Suprapubic skin (tissue), 4 donors: ENCODE measurements around the gene BRINP3. TPM values are rescaled to one million over a fixed set of nuclear protein-coding genes. Genes with fewer than 3 reads are reported as not detected.

ENCODE experiments used
- DNase-seq, 2 donors: peaks; one replicate each; pipeline ENCODE4 v3.0.0-alpha.2; 2019; ENCODE audit warnings: low spot score in 2 of 2
- H3K27ac ChIP-seq: fragments of 200-600 bp; sonication (generic); one replicate; pipeline ENCODE4 v1.5.1; 2019
- H3K27me3 ChIP-seq: fragments of 200-600 bp; sonication (generic); one replicate; pipeline ENCODE4 v1.5.1; 2019
- H3K36me3 ChIP-seq: fragments of 200-600 bp; sonication (generic); one replicate; pipeline ENCODE4 v1.5.1; 2019
- H3K4me1 ChIP-seq: fragments of 200-600 bp; sonication (generic); one replicate; pipeline ENCODE4 v1.5.1; 2019
- H3K4me3 ChIP-seq: fragments of 200-600 bp; sonication (generic); one replicate; pipeline ENCODE4 v1.5.1; 2019; ENCODE audit warnings: mild to moderate bottlenecking
- H3K9me3 ChIP-seq: fragments of 200-600 bp; sonication (generic); one replicate; pipeline ENCODE4 v1.5.1; 2019
- EP300 ChIP-seq: sonication (generic); formaldehyde crosslinking; IDR thresholded peaks from one replicate; pipeline ENCODE4 v1.6.1; 2017; ENCODE audit warnings: antibody characterized with exemption
- POLR2A ChIP-seq, 2 donors: fragments of 450-650 bp; IDR thresholded peaks; one replicate each; pipeline ENCODE4 v1.6.1; 2017; ENCODE audit warnings: antibody characterized with exemption in 2 of 2, mild to moderate bottlenecking in 2 of 2, moderate library complexity in 2 of 2
- POLR2AphosphoS5 ChIP-seq, 3 donors: sonication (generic); formaldehyde crosslinking; IDR thresholded peaks; one replicate each; pipeline ENCODE4 v1.6.1; 2017; ENCODE audit warnings: antibody characterized with exemption in 3 of 3
- WGBS: methylation state at CpG from one replicate; pipeline ENCODE4 v1.1.5; 2018; 5-methylcytosine and 5-hydroxymethylcytosine counted together
- total RNA-seq, 4 donors: library from RNA; depleted of rRNA; stranded (reverse); fragments of >200 nt; gene quantifications; one replicate each; pipeline ENCODE4 v1.1.0, GENCODE V29; 2016
- TF ChIP-seq, protein P1 (sequence below), 2 donors: fragments of 200-600 bp in 1 of 2; fragments of 450-650 bp in 1 of 2; sonication (generic) in 1 of 2; IDR thresholded peaks; one replicate each; pipeline ENCODE4 v1.5.1; 2016 to 2019; ENCODE audit warnings: antibody characterized with exemption in 2 of 2, mild to moderate bottlenecking in 1 of 2, moderate library complexity in 1 of 2

The BRINP3 gene
- total RNA-seq, 4 donors from 2014 or later: 0.13 to 0.53 TPM; not detected in 2

- no peaks in the 10 kb centered on the region for H3K36me3 ChIP-seq
- H3K27ac ChIP-seq: no peak overlapping the region
- H3K27me3 ChIP-seq: no peaks in the 10 kb centered on the region
- DNase-seq: no peak
- no peaks in the 10 kb centered on the region for H3K4me1 ChIP-seq
- TF ChIP-seq, protein P1, sequence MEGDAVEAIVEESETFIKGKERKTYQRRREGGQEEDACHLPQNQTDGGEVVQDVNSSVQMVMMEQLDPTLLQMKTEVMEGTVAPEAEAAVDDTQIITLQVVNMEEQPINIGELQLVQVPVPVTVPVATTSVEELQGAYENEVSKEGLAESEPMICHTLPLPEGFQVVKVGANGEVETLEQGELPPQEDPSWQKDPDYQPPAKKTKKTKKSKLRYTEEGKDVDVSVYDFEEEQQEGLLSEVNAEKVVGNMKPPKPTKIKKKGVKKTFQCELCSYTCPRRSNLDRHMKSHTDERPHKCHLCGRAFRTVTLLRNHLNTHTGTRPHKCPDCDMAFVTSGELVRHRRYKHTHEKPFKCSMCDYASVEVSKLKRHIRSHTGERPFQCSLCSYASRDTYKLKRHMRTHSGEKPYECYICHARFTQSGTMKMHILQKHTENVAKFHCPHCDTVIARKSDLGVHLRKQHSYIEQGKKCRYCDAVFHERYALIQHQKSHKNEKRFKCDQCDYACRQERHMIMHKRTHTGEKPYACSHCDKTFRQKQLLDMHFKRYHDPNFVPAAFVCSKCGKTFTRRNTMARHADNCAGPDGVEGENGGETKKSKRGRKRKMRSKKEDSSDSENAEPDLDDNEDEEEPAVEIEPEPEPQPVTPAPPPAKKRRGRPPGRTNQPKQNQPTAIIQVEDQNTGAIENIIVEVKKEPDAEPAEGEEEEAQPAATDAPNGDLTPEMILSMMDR (IDR thresholded peaks at IDR 0.05): no peak
- TF ChIP-seq POLR2AphosphoS5 (IDR thresholded peaks at IDR 0.05) (no peak), EP300 (no peak), POLR2A (IDR thresholded peaks at IDR 0.05) (no peak)
- WGBS: 39% methylated on average over 2 of the region's 2 CpGs
- H3K4me3 ChIP-seq: no peak overlapping the region
- H3K9me3 ChIP-seq: no peaks in the 10 kb centered on the region
These were observed 103.8 kb downstream of the BRINP3 start for GRCh38 chr1:190373705-190374336.

DNA sequence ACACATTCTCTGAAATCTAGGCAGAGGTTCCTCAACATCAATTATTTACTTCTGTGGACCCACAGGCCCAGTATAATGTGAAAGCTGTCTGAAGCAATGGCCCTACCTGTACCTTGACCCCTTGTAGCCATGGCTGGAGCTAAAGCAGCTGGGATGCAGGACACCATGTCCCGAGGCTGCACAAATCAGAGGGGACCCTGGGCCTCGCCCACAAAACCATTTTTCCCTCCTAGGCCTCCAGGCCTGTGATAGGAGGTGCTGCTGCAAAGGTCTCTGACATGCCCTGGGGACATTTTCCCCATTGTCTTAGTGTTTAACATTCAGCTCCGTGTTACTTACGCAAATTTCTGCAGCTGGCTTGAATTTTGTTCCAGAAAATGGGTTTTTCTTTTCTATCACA is 110.5 kb downstream of the BRINP3 start:
- no peak for DNase-seq
- Histone ChIP-seq H3K9me3 (no peaks in the 10 kb centered on the region), H3K36me3 (no peaks in the 10 kb centered on the region), H3K4me3 (no peak overlapping the region), H3K27me3 (no peaks in the 10 kb centered on the region), H3K4me1 (no peaks in the 10 kb centered on the region), H3K27ac (no peak overlapping the region)
- TF ChIP-seq POLR2AphosphoS5 (IDR thresholded peaks at IDR 0.05): no peak
- TF ChIP-seq, protein P1 (IDR thresholded peaks at IDR 0.05): no peak
- TF ChIP-seq POLR2A (IDR thresholded peaks at IDR 0.05): no peak
- no peak for TF ChIP-seq EP300
- 83% methylated on average over 4 of the region's 4 CpGs for whole genome bisulfite sequencing

- Histone ChIP-seq H3K27me3 (no peaks in the 10 kb centered on the region), H3K4me3 (no peak overlapping the region), H3K4me1 (no peaks in the 10 kb centered on the region), H3K27ac (no peak overlapping the region), H3K36me3 (no peaks in the 10 kb centered on the region), H3K9me3 (no peaks in the 10 kb centered on the region)
- TF ChIP-seq POLR2AphosphoS5 (IDR thresholded peaks at IDR 0.05) (no peak), EP300 (no peak)
- 89% methylated on average over 1 of the region's 1 CpG for WGBS
- no peak for DNase-seq
These were observed 112.4 kb downstream of the BRINP3 start for GRCh38 chr1:190365283-190365682.

GRCh38 chr1:190353538-190354101 is 124.0 kb downstream of the BRINP3 start:
- Histone ChIP-seq H3K9me3 (no peaks in the 10 kb centered on the region), H3K27ac (no peak overlapping the region), H3K4me3 (no peak overlapping the region), H3K36me3 (no peaks in the 10 kb centered on the region), H3K27me3 (no peaks in the 10 kb centered on the region), H3K4me1 (no peaks in the 10 kb centered on the region)
- no peak for TF ChIP-seq POLR2AphosphoS5 (IDR thresholded peaks at IDR 0.05)
- no peak for TF ChIP-seq POLR2A (IDR thresholded peaks at IDR 0.05)
- TF ChIP-seq, protein P1 (IDR thresholded peaks at IDR 0.05): no peak
- TF ChIP-seq EP300: no peak
- DNase-seq: no peak
- 63% methylated on average over 3 of the region's 3 CpGs for WGBS

- no peak overlapping the region for H3K27ac ChIP-seq
- TF ChIP-seq, protein P1 (IDR thresholded peaks at IDR 0.05): no peak
- TF ChIP-seq EP300 (no peak), POLR2A (IDR thresholded peaks at IDR 0.05) (no peak), POLR2AphosphoS5 (IDR thresholded peaks at IDR 0.05) (no peak)
These were observed 133.2 kb downstream of the BRINP3 start for GRCh38 chr1:190344454-190344853.

GRCh38 chr1:190338829-190339228 is 138.8 kb downstream of the BRINP3 start:
- Histone ChIP-seq H3K36me3 (no peaks in the 10 kb centered on the region), H3K27ac (no peak overlapping the region)
- TF ChIP-seq EP300 (no peak), POLR2AphosphoS5 (IDR thresholded peaks at IDR 0.05) (no peak), POLR2A (IDR thresholded peaks at IDR 0.05) (no peak)
- TF ChIP-seq, protein P1 (IDR thresholded peaks at IDR 0.05): no peak

More at GRCh38 chr1:190344454-190344853, 133.2 kb downstream of the BRINP3 start:
- no peaks in the 10 kb centered on the region for H3K27me3 ChIP-seq
- no peaks in the 10 kb centered on the region for H3K9me3 ChIP-seq
- no peaks in the 10 kb centered on the region for H3K36me3 ChIP-seq
- H3K4me1 ChIP-seq: no peaks in the 10 kb centered on the region
- no peak overlapping the region for H3K4me3 ChIP-seq
- DNase-seq: no peak

More at GRCh38 chr1:190338829-190339228, 138.8 kb downstream of the BRINP3 start:
- Histone ChIP-seq H3K27me3 (no peaks in the 10 kb centered on the region), H3K4me3 (no peak overlapping the region), H3K9me3 (no peaks in the 10 kb centered on the region), H3K4me1 (no peaks in the 10 kb centered on the region)
- no peak for DNase-seq
